Neural cell (in vitro differentiated cells): ENCODE measurements around the gene SIX1.

Experiments used
- CTCF ChIP-seq: fragments of 450-650 bp; IDR thresholded peaks from 2 replicates; pipeline ENCODE4 v1.5.1; 2014; ENCODE audit warnings: antibody characterized with exemption, mild to moderate bottlenecking, moderate library complexity; ENCODE audit not compliant: poor library complexity, severe bottlenecking
- EP300 ChIP-seq: fragments of 450-650 bp; conservative IDR thresholded peaks from 2 replicates; pipeline ENCODE4 v1.6.1; 2014; ENCODE audit warnings: antibody characterized with exemption, mild to moderate bottlenecking, moderate library complexity; ENCODE audit not compliant: poor library complexity, severe bottlenecking
- EZH2 ChIP-seq: fragments of 200-600, 300-800 bp; shearing (Covaris generic), sonication (generic); IDR thresholded peaks from 2 replicates; pipeline ENCODE4 v1.6.1; 2014; ENCODE audit warnings: antibody characterized with exemption, low read length, borderline replicate concordance, mild to moderate bottlenecking; ENCODE audit not compliant: insufficient read depth, poor library complexity, severe bottlenecking
- POLR2AphosphoS5 ChIP-seq: IDR thresholded peaks from 2 replicates; pipeline ENCODE4 v1.6.1; 2012
- RAD21 ChIP-seq: fragments of 450-650 bp; conservative IDR thresholded peaks from 2 replicates; pipeline ENCODE4 v1.6.1; 2014; ENCODE audit warnings: antibody characterized with exemption, mild to moderate bottlenecking, moderate library complexity
- REST ChIP-seq: IDR thresholded peaks from 2 replicates; pipeline ENCODE4 v1.6.1; 2012; ENCODE audit warnings: borderline replicate concordance
- SMC3 ChIP-seq: fragments of 450-650 bp; conservative IDR thresholded peaks from 2 replicates; pipeline ENCODE4 v1.6.1; 2014; ENCODE audit warnings: antibody characterized with exemption, mild to moderate bottlenecking, moderate library complexity; ENCODE audit not compliant: poor library complexity
- TAF1 ChIP-seq: IDR thresholded peaks from 2 replicates; pipeline ENCODE4 v1.6.1; 2012; ENCODE audit warnings: low read depth

- TF ChIP-seq TAF1 (no peak), CTCF (no peak), EP300 (no peak), POLR2AphosphoS5 (no peak), SMC3 (no peak), RAD21 (no peak), EZH2 (no peak), REST (no peak)
Measured at GRCh38 chr14:60621386-60621785, 27.9 kb downstream of the SIX1 start.
